Measurements from ENCODE around the gene WSB1. TPM values are rescaled to one million over a fixed set of nuclear protein-coding genes. Genes with fewer than 3 reads are reported as not detected.

Gene WSB1
- total and polyA plus RNA-seq, 10 of the 15 experiments (the other 5 are each of a cell fraction or from before 2014, with no cell fraction given) = 26.6 to 458 (median 101) TPM

DNA sequence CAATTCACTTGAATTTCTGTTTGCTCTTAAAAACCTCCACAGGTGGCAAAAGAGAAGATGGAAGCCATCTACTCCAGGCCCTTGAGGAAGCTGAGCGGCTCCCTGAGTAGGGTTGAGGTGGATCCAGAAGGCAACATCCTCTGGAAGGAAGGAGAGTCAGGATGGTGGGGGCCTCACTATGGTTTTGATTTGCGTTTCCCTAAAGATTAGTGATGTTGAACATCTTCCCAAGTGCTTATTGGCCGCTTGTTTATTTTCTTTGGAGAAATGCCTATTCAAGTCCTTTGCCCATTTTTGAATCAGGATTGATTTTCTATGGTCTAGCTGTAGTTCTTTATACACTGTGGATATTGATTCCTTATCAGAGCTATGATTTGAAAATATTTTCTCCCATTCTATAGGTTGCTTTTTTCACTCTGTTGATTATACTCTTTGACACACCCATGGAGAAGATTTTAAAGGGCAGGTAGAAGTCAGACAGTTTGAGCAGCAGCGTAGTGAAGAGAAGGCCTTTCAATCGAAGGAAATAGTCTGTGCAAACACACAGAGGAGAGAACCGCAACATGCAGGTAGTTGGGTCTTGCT, 58.6 kb downstream of the WSB1 start:
- ChIA-PET SMC1A (ENCODE audit: uncharacterized antibody, unreplicated experiment) (interaction anchor here (0.6 to 1.6 kb wide), 10 partner anchors 11 to 302 kb away, joined by 3 to 22 read pairs (median 4); no protein-coding TSS in a partner anchor), RAD21 (ENCODE audit: unreplicated experiment) (interaction anchor here (0.9 to 1.8 kb wide), 12 partner anchors 19 to 251 kb away, joined by 3 to 7 read pairs (median 4); no protein-coding TSS in a partner anchor), CTCF (interaction anchor here (0.7 to 6.6 kb wide), 14 partner anchors 19 to 299 kb away, joined by 3 to 106 read pairs (median 6); no protein-coding TSS in a partner anchor), POLR2A (interaction anchor here (0.5 kb wide), 1 partner anchor 1093 kb away, joined by 3 read pairs; no protein-coding TSS in a partner anchor)
- Histone ChIP-seq H3K4me3 (peak overlapping the region; percentile 73; the same call in 1 of the 2 replicates), H3K9me3 (replicated peaks; ENCODE audit: control insufficient read depth, insufficient read depth, low read length) (no peaks in the 10 kb centered on the region), H3K27ac (ENCODE audit: control insufficient read depth, insufficient read depth) (no peak overlapping the region), H3K9ac (ENCODE audit: control insufficient read depth, insufficient read depth, low read length) (no peak overlapping the region), H3K4me1 (ENCODE audit: control insufficient read depth, insufficient read depth, low read length) (peaks cover 11% of the 10 kb centered on the region), H2AFZ (ENCODE audit: control insufficient read depth, low read depth, low read length) (no peak overlapping the region), H3K79me2 (ENCODE audit: control insufficient read depth, insufficient read depth, low read length) (no peaks in the 10 kb centered on the region), H3K27me3 (replicated peaks in 1 of 2; ENCODE audit: control insufficient read depth in 2 of 2, insufficient read depth in 2 of 2, low read length in 1 of 2) (no peaks in the 10 kb centered on the region), H3K36me3 (ENCODE audit: control insufficient read depth in 2 of 2, insufficient read depth in 2 of 2, low read length in 1 of 2) (no peaks in the 10 kb centered on the region), H3K4me2 (ENCODE audit: control insufficient read depth, insufficient read depth) (peak overlapping the region; percentile 85), H4K20me1 (ENCODE audit: control insufficient read depth, insufficient read depth) (no peaks in the 10 kb centered on the region)
- DNase-seq (ENCODE audit: low read depth, low spot score) (no peak), FAIRE-seq (peak; percentile 23), ATAC-seq (no peak)
- no TSS peak for BruUV-seq (replicated peaks)
- in situ Hi-C loops (cut with MboI) (loop anchor here (5.0 to 10.0 kb wide), 4 partner anchors 105 to 282 kb away; partner anchors contain the start of genes KSR1 and LGALS9), intact Hi-C loops (cut with micrococcal nuclease; ENCODE audit: unreplicated experiment) (loop anchor here (1.0 to 10.0 kb wide), 6 partner anchors 20 to 300 kb away; partner anchors contain the start of gene KSR1)
- whole genome bisulfite sequencing (ENCODE audit: insufficient coverage, insufficient replicate concordance, low lambda C conversion rate, missing lambda C conversion rate) = 89% methylated on average over 6 of the region's 6 CpGs
- TF ChIP-seq PAX8 (IDR thresholded peaks at IDR 0.05) = no peak
- no peak for TF ChIP-seq RFX5 (IDR thresholded peaks at IDR 0.05; ENCODE audit: low read depth, low read length)
- TF ChIP-seq ZNF207 (IDR thresholded peaks at IDR 0.05; ENCODE audit: borderline replicate concordance) = no peak
- TF ChIP-seq BCL11A (IDR thresholded peaks at IDR 0.05; ENCODE audit: low read depth, low read length) = no peak
- no peak for TF ChIP-seq POLR2AphosphoS5 (IDR thresholded peaks at IDR 0.05; ENCODE audit: low read length)
- no peak for TF ChIP-seq BACH1 (IDR thresholded peaks at IDR 0.05; ENCODE audit: borderline replicate concordance)
- TF ChIP-seq NR2F1 (conservative IDR thresholded peaks at IDR 0.05) = no peak
- no peak for TF ChIP-seq CUX1 (IDR thresholded peaks at IDR 0.05; ENCODE audit: insufficient replicate concordance, low read depth, low read length)
- TF ChIP-seq MYC (IDR thresholded peaks at IDR 0.05; ENCODE audit: insufficient read depth, insufficient read length, insufficient replicate concordance, low read length, severe bottlenecking) = no peak
- no peak for TF ChIP-seq USF1 (IDR thresholded peaks at IDR 0.05; ENCODE audit: borderline replicate concordance, extremely low read length, insufficient read depth, low read depth, low read length)
- TF ChIP-seq, protein P1, sequence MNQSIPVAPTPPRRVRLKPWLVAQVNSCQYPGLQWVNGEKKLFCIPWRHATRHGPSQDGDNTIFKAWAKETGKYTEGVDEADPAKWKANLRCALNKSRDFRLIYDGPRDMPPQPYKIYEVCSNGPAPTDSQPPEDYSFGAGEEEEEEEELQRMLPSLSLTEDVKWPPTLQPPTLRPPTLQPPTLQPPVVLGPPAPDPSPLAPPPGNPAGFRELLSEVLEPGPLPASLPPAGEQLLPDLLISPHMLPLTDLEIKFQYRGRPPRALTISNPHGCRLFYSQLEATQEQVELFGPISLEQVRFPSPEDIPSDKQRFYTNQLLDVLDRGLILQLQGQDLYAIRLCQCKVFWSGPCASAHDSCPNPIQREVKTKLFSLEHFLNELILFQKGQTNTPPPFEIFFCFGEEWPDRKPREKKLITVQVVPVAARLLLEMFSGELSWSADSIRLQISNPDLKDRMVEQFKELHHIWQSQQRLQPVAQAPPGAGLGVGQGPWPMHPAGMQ (IDR thresholded peaks at IDR 0.05; ENCODE audit: borderline replicate concordance) = no peak
- TF ChIP-seq NFIC (IDR thresholded peaks at IDR 0.05; ENCODE audit: low read depth, low read length) = no peak
- TF ChIP-seq ATF7 (IDR thresholded peaks at IDR 0.05; ENCODE audit: low read depth) = no peak
- no peak for TF ChIP-seq ZNF217 (IDR thresholded peaks at IDR 0.05)

Measured in GM12878 (cell line).